MM.1S (cell line): ENCODE results near the gene NFKBIL1.

ENCODE experiments used
- DNase-seq: peaks from one replicate; pipeline ENCODE4 v3.0.0-alpha.2; 2015
- H2AFZ ChIP-seq: fragments of 300-600 bp; sonication (generic); 2 replicates; pipeline ENCODE4 v1.6.0; 2016; ENCODE audit warnings: antibody characterized with exemption, low read length
- H3F3A ChIP-seq: fragments of 300-600 bp; sonication (generic); 2 replicates; pipeline ENCODE4 v1.6.1; 2016; ENCODE audit warnings: mild to moderate bottlenecking, antibody characterized with exemption, low read length, moderate library complexity, mixed read lengths; ENCODE audit not compliant: insufficient read depth
- H3K27ac ChIP-seq: fragments of 300-600 bp; sonication (generic); 2 replicates; pipeline ENCODE4 v1.5.1; 2016; ENCODE audit warnings: mild to moderate bottlenecking, low read length
- H3K27me3 ChIP-seq: fragments of 300-600 bp; sonication (generic); replicated peaks from 2 replicates; pipeline ENCODE4 v1.6.0; 2016; ENCODE audit warnings: low read length; ENCODE audit not compliant: insufficient read depth
- H3K36me3 ChIP-seq: fragments of 300-600 bp; sonication (generic); replicated peaks from 2 replicates; pipeline ENCODE4 v1.6.1; 2016; ENCODE audit warnings: mild to moderate bottlenecking, low read length, mixed read lengths; ENCODE audit not compliant: insufficient read depth
- H3K4me1 ChIP-seq: fragments of 300-600 bp; sonication (generic); 2 replicates; pipeline ENCODE4 v1.6.1; 2016; ENCODE audit warnings: low read length, mixed read lengths
- H3K4me2 ChIP-seq: fragments of 300-600 bp; sonication (generic); 2 replicates; pipeline ENCODE4 v1.6.0; 2016; ENCODE audit warnings: low read depth, low read length
- H3K4me3 ChIP-seq: fragments of 300-600 bp; sonication (generic); 2 replicates; pipeline ENCODE4 v1.5.1; 2016; ENCODE audit warnings: low read length, mixed read lengths
- H3K79me2 ChIP-seq: fragments of 300-600 bp; sonication (generic); 2 replicates; pipeline ENCODE4 v1.6.1; 2016; ENCODE audit warnings: mixed run types, low read length, mixed read lengths
- H3K9ac ChIP-seq: fragments of 300-600 bp; sonication (generic); 2 replicates; pipeline ENCODE4 v1.6.1; 2016; ENCODE audit warnings: low read length, mixed read lengths
- H3K9me2 ChIP-seq: fragments of 300-600 bp; sonication (generic); replicated peaks from 2 replicates; pipeline ENCODE4 v1.6.1; 2016; ENCODE audit warnings: mild to moderate bottlenecking, low read length, mixed read lengths; ENCODE audit not compliant: insufficient read depth
- H3K9me3 ChIP-seq: fragments of 300-600 bp; sonication (generic); replicated peaks from 2 replicates; pipeline ENCODE4 v1.6.1; 2016; ENCODE audit warnings: mild to moderate bottlenecking, low read length, mixed read lengths; ENCODE audit not compliant: insufficient read depth
- H4K20me1 ChIP-seq: fragments of 300-600 bp; sonication (generic); 2 replicates; pipeline ENCODE4 v1.6.1; 2016; ENCODE audit warnings: mild to moderate bottlenecking, low read length, moderate library complexity, mixed read lengths; ENCODE audit not compliant: insufficient read depth
- EZH2 ChIP-seq: fragments of 300-600 bp; sonication (generic); optimal IDR thresholded peaks from 2 replicates; pipeline ENCODE3; 2017; ENCODE audit warnings: low read depth, mild to moderate bottlenecking, antibody characterized with exemption, low read length, mixed read lengths
- EZH2phosphoT487 ChIP-seq: fragments of 300-600 bp; sonication (generic); IDR thresholded peaks from 2 replicates; pipeline ENCODE4 v1.6.1; 2018; ENCODE audit warnings: antibody characterized with exemption, low read length
- TF ChIP-seq, protein P1 (sequence below): fragments of 300-600 bp; sonication (generic); IDR thresholded peaks from 2 replicates; pipeline ENCODE4 v1.5.1; 2016; ENCODE audit warnings: antibody characterized with exemption, low read length, mixed read lengths

NFKBIL1 gene

DNA sequence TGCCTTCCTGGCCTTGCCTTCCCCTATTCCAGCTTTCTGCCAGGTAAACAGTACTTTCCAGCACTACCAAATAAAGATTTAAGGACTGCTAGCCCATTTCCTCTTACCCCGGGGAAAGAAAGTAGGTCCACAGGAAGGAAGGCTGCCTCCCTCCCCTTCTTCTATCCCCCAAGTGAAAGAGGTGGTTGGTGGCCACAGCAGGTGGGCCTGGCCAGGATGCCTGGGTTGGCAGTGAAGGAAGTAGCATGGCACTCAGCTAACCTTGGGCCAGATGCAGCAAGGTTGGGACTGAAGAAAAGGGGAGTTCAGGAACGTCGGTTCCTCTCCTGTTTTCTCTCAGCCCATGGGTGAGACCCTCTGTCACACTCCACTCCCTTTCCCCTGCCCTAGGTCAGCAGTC lies 8.9 kb downstream of the NFKBIL1 start:
- Histone ChIP-seq H3K9me2 (no peaks in the 10 kb centered on the region), H3K36me3 (no peaks in the 10 kb centered on the region), H3F3A (peaks cover 15% of the 10 kb centered on the region), H3K4me3 (no peak overlapping the region), H3K27me3 (no peaks in the 10 kb centered on the region), H3K9me3 (no peaks in the 10 kb centered on the region), H3K4me2 (no peak overlapping the region), H2AFZ (no peak overlapping the region), H3K79me2 (no peaks in the 10 kb centered on the region), H4K20me1 (peaks cover 10% of the 10 kb centered on the region; the same call in 1 of the 2 replicates), H3K27ac (no peak overlapping the region), H3K4me1 (peaks cover 32% of the 10 kb centered on the region), H3K9ac (no peak overlapping the region)
- TF ChIP-seq EZH2phosphoT487 (no peak), EZH2 (no peak)
- TF ChIP-seq, protein P1, sequence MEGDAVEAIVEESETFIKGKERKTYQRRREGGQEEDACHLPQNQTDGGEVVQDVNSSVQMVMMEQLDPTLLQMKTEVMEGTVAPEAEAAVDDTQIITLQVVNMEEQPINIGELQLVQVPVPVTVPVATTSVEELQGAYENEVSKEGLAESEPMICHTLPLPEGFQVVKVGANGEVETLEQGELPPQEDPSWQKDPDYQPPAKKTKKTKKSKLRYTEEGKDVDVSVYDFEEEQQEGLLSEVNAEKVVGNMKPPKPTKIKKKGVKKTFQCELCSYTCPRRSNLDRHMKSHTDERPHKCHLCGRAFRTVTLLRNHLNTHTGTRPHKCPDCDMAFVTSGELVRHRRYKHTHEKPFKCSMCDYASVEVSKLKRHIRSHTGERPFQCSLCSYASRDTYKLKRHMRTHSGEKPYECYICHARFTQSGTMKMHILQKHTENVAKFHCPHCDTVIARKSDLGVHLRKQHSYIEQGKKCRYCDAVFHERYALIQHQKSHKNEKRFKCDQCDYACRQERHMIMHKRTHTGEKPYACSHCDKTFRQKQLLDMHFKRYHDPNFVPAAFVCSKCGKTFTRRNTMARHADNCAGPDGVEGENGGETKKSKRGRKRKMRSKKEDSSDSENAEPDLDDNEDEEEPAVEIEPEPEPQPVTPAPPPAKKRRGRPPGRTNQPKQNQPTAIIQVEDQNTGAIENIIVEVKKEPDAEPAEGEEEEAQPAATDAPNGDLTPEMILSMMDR = no peak
- no peak for DNase-seq

DNA sequence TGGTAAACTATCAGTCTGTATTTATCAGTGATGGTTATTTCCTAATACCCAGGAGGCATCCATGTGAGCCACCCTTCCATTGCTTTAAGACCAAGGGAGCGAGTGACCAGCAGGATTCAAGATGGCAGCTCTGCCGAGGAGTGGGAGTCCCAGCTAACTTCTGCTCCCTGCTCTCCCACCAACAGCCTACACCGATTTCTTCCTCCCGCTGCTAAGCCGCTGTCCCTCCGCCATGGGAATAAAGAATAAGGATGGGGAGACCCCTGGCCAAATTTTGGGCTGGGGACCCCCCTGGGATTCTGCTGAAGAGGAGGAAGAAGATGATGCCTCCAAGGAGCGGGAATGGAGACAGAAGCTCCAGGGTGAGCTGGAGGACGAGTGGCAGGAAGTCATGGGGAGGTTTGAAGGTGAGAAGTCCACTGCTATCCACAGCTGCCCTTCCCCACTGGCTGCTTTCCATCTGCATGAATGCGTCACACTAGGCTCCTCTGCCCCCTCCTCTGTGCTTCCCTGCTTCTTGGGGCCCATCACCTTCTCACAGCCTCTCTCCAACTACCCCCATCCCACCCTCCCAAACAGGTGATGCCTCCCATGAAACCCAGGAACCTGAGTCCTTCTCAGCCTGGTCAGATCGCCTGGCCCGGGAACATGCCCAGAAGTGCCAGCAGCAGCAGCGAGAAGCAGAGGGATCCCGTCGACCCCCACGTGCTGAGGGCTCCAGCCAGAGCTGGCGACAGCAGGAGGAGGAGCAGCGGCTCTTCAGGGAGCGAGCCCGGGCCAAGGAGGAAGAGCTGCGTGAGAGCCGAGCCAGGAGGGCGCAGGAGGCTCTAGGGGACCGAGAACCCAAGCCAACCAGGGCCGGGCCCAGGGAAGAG lies 10.3 kb downstream of the NFKBIL1 start:
- no peaks in the 10 kb centered on the region for H3K36me3 ChIP-seq
- H3K27ac ChIP-seq = no peak overlapping the region
- H3K9me3 ChIP-seq = no peaks in the 10 kb centered on the region
- peaks cover 10% of the 10 kb centered on the region; the same call in 1 of the 2 replicates for H4K20me1 ChIP-seq
- peaks cover 15% of the 10 kb centered on the region for H3F3A ChIP-seq
- H3K9me2 ChIP-seq = no peaks in the 10 kb centered on the region
- no peaks in the 10 kb centered on the region for H3K79me2 ChIP-seq
- H3K4me3 ChIP-seq = no peak overlapping the region
- TF ChIP-seq, protein P1 = no peak
- H2AFZ ChIP-seq = no peak overlapping the region
- DNase-seq = no peak
- H3K4me2 ChIP-seq = no peak overlapping the region
- H3K9ac ChIP-seq = no peak overlapping the region
- peaks cover 32% of the 10 kb centered on the region for H3K4me1 ChIP-seq
- 0 out of 2 replicates have a peak, but pooled peaks cover 7% of the 10 kb centered on the region for H3K27me3 ChIP-seq

DNA sequence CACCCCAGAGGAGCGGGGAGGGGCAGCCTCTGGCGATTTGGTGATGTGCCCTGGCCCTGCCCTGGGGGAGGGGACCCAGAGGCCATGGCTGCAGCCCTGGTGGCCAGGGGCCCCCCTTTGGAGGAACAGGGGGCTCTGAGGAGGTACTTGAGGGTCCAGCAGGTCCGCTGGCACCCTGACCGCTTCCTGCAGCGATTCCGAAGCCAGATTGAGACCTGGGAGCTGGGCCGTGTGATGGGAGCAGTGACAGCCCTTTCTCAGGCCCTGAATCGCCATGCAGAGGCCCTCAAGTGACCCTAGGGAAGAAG lies 10.9 kb downstream of the NFKBIL1 start:
- no peak for DNase-seq
- no peak for TF ChIP-seq EZH2phosphoT487
- no peak for TF ChIP-seq EZH2
- no peaks in the 10 kb centered on the region for H3K36me3 ChIP-seq
- no peaks in the 10 kb centered on the region for H3K9me3 ChIP-seq
- H3K79me2 ChIP-seq = no peaks in the 10 kb centered on the region
- no peak overlapping the region for H3K9ac ChIP-seq
- H3K4me1 ChIP-seq = peaks cover 32% of the 10 kb centered on the region
- 0 out of 2 replicates have a peak, but pooled peaks cover 7% of the 10 kb centered on the region for H3K27me3 ChIP-seq
- H3K9me2 ChIP-seq = no peaks in the 10 kb centered on the region
- no peak overlapping the region for H3K4me3 ChIP-seq
- H3F3A ChIP-seq = peaks cover 15% of the 10 kb centered on the region
- H4K20me1 ChIP-seq = peaks cover 10% of the 10 kb centered on the region; the same call in 1 of the 2 replicates
- H2AFZ ChIP-seq = no peak overlapping the region
- H3K27ac ChIP-seq = no peak overlapping the region
- H3K4me2 ChIP-seq = no peak overlapping the region
